ENCODE measurements around the gene ASCC1. TPM values are rescaled to one million over a fixed set of nuclear protein-coding genes. Genes with fewer than 3 reads are reported as not detected.

Gene ASCC1
- total and polyA plus RNA-seq, 2 experiments from 2014 or later = 31.8 to 38.7 TPM

GRCh38 chr10:72260239-72260975 is 44.3 kb upstream of the ASCC1 start:
- Histone ChIP-seq H3K9me2 (replicated peaks; ENCODE audit: insufficient read depth) (no peaks in the 10 kb centered on the region), H3K9me3 (ENCODE audit: low read depth) (no peaks in the 10 kb centered on the region), H3K4me3 (no peak overlapping the region), H3K27me3 (no peaks in the 10 kb centered on the region), H3K4me1 (ENCODE audit: insufficient read depth) (peaks cover 49% of the 10 kb centered on the region), H3K79me2 (no peaks in the 10 kb centered on the region), H4K20me1 (ENCODE audit: insufficient read depth, poor library complexity, severe bottlenecking) (no peaks in the 10 kb centered on the region), H3K36me3 (replicated peaks; ENCODE audit: insufficient read depth, low read depth) (no peaks in the 10 kb centered on the region), H3K27ac (peak overlapping the region; percentile 92), H3K4me2 (peak overlapping the region; percentile 80), H2AFZ (no peak overlapping the region)
- WGBS (ENCODE audit: low lambda C conversion rate, missing lambda C conversion rate) = 10% methylated on average over 14 of the region's 19 CpGs
- DNase-seq (ENCODE audit: low spot score) = peak; percentile 96
- TF ChIP-seq, protein P1, sequence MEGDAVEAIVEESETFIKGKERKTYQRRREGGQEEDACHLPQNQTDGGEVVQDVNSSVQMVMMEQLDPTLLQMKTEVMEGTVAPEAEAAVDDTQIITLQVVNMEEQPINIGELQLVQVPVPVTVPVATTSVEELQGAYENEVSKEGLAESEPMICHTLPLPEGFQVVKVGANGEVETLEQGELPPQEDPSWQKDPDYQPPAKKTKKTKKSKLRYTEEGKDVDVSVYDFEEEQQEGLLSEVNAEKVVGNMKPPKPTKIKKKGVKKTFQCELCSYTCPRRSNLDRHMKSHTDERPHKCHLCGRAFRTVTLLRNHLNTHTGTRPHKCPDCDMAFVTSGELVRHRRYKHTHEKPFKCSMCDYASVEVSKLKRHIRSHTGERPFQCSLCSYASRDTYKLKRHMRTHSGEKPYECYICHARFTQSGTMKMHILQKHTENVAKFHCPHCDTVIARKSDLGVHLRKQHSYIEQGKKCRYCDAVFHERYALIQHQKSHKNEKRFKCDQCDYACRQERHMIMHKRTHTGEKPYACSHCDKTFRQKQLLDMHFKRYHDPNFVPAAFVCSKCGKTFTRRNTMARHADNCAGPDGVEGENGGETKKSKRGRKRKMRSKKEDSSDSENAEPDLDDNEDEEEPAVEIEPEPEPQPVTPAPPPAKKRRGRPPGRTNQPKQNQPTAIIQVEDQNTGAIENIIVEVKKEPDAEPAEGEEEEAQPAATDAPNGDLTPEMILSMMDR (IDR thresholded peaks at IDR 0.05; ENCODE audit: poor library complexity) = no peak
- TF ChIP-seq EZH2 (IDR thresholded peaks at IDR 0.05; ENCODE audit: borderline replicate concordance) = no peak
- TF ChIP-seq EZH2phosphoT487 (IDR thresholded peaks at IDR 0.05; ENCODE audit: low read depth, severe bottlenecking, unreplicated experiment) = no peak

- no peaks in the 10 kb centered on the region for H3K9me2 ChIP-seq (replicated peaks; ENCODE audit: insufficient read depth)
- H3K4me1 ChIP-seq (ENCODE audit: insufficient read depth) = peaks cover 55% of the 10 kb centered on the region
- TF ChIP-seq, protein P1 (IDR thresholded peaks at IDR 0.05; ENCODE audit: poor library complexity) = no peak
- TF ChIP-seq EZH2phosphoT487 (IDR thresholded peaks at IDR 0.05; ENCODE audit: low read depth, severe bottlenecking, unreplicated experiment) (no peak), EZH2 (IDR thresholded peaks at IDR 0.05; ENCODE audit: borderline replicate concordance) (no peak)
- peak; percentile 64 for DNase-seq (ENCODE audit: low spot score)
- H3K4me2 ChIP-seq = peak overlapping the region; percentile 80
- H3K27ac ChIP-seq = peak overlapping the region; percentile 92
- WGBS (ENCODE audit: low lambda C conversion rate, missing lambda C conversion rate) = 32% methylated on average over 5 of the region's 5 CpGs
- H3K27me3 ChIP-seq = no peaks in the 10 kb centered on the region
- H3K9me3 ChIP-seq (ENCODE audit: low read depth) = no peaks in the 10 kb centered on the region
- H3K79me2 ChIP-seq = no peaks in the 10 kb centered on the region
- no peaks in the 10 kb centered on the region for H3K36me3 ChIP-seq (replicated peaks; ENCODE audit: insufficient read depth, low read depth)
- no peaks in the 10 kb centered on the region for H4K20me1 ChIP-seq (ENCODE audit: insufficient read depth, poor library complexity, severe bottlenecking)
- H3K4me3 ChIP-seq = no peak overlapping the region
- H2AFZ ChIP-seq = no peak overlapping the region
These were observed 43.6 kb upstream of the ASCC1 start for GRCh38 chr10:72259491-72260238.

DNA sequence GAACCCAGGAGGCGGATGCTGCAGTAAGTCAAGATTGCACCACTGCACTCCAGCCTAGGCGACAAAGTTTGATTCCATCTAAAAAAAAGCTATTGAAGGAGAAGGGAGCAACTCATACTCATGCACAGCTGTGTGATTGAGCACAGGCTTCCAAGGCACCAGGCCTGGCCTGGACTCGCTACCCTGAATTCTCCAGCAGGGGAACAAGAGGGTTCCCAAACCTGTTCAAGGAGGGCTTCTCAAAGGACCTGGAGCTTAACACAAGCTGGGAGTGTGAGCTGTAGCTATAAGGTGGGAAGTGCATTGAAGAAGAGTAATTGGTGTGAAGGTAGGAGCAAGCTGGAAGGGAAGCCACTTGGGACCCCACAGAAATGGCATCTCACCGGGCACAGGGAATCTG is 42.5 kb upstream of the ASCC1 start:
- Histone ChIP-seq H3K4me3 (no peak overlapping the region), H2AFZ (no peak overlapping the region), H3K27me3 (no peaks in the 10 kb centered on the region), H4K20me1 (ENCODE audit: insufficient read depth, poor library complexity, severe bottlenecking) (no peaks in the 10 kb centered on the region), H3K27ac (peak overlapping the region; percentile 92), H3K4me1 (ENCODE audit: insufficient read depth) (peaks cover 60% of the 10 kb centered on the region), H3K79me2 (no peaks in the 10 kb centered on the region), H3K36me3 (replicated peaks; ENCODE audit: insufficient read depth, low read depth) (no peaks in the 10 kb centered on the region), H3K4me2 (no peak overlapping the region), H3K9me2 (replicated peaks; ENCODE audit: insufficient read depth) (no peaks in the 10 kb centered on the region), H3K9me3 (ENCODE audit: low read depth) (no peaks in the 10 kb centered on the region)
- WGBS (ENCODE audit: low lambda C conversion rate, missing lambda C conversion rate) = 94% methylated on average over 4 of the region's 4 CpGs
- no peak for DNase-seq (ENCODE audit: low spot score)
- TF ChIP-seq, protein P1 (IDR thresholded peaks at IDR 0.05; ENCODE audit: poor library complexity) = no peak
- TF ChIP-seq EZH2phosphoT487 (IDR thresholded peaks at IDR 0.05; ENCODE audit: low read depth, severe bottlenecking, unreplicated experiment) (no peak), EZH2 (IDR thresholded peaks at IDR 0.05; ENCODE audit: borderline replicate concordance) (no peak)
